ENCODE data around the gene OPCML.

- TF ChIP-seq CTCF (IDR thresholded peaks at IDR 0.05; ENCODE audit: poor library complexity, severe bottlenecking), result no peak
- TF ChIP-seq TAF1 (IDR thresholded peaks at IDR 0.05; ENCODE audit: low read depth), result no peak
These were observed 570.3 kb downstream of the OPCML start for GRCh38 chr11:132962041-132962440.
